ENCODE results near the gene PKIG.

GRCh38 chr20:44640522-44640921 is 58.1 kb downstream of the PKIG start:
- TF ChIP-seq CTCF (IDR thresholded peaks at IDR 0.05; ENCODE audit: insufficient read depth, low read length, poor library complexity, severe bottlenecking) (no peak), EZH2phosphoT487 (conservative IDR thresholded peaks at IDR 0.05; ENCODE audit: low read length) (no peak)
